Stomach smooth muscle (tissue), 2 donors: ENCODE data around the gene CDC42SE2.
"Not testable (repeated sequence)": the region's sequence is repeated elsewhere in the genome, so short reads cannot be mapped to it uniquely, and the experiment has no call there.

ENCODE experiments used
- H3K27ac ChIP-seq: one replicate; pipeline ENCODE4 v1.7.0; 2013; ENCODE audit warnings: mild to moderate bottlenecking, low read length, inconsistent platforms
- H3K27me3 ChIP-seq, 2 donors: one replicate each; pipeline ENCODE4 v1.7.0; 2013; ENCODE audit warnings: low read length in 2 of 2; ENCODE audit not compliant: insufficient read depth in 2 of 2, control insufficient read depth in 1 of 2
- H3K36me3 ChIP-seq, 2 donors: one replicate each; pipeline ENCODE4 v1.7.0; 2013; ENCODE audit warnings: low read length in 2 of 2; ENCODE audit not compliant: control insufficient read depth in 2 of 2, insufficient read depth in 2 of 2
- H3K4me1 ChIP-seq: one replicate; pipeline ENCODE4 v1.7.0; 2013; ENCODE audit warnings: low read length; ENCODE audit not compliant: control insufficient read depth, insufficient read depth
- H3K4me3 ChIP-seq, 2 donors: one replicate each; pipeline ENCODE4 v1.7.0; 2013; ENCODE audit warnings: low read length in 2 of 2
- H3K9ac ChIP-seq, 2 donors: one replicate each; pipeline ENCODE4 v1.7.0; 2013; ENCODE audit warnings: low read length in 2 of 2, mild to moderate bottlenecking in 1 of 2
- H3K9me3 ChIP-seq, 2 donors: one replicate each; pipeline ENCODE4 v1.7.0; 2013; ENCODE audit warnings: low read length in 2 of 2; ENCODE audit not compliant: control insufficient read depth in 2 of 2
- donor health status: healthy.
- donor health status: Pancreatic carcinoma.

Gene CDC42SE2

GRCh38 chr5:131252824-131253171 is 11.1 kb upstream of the CDC42SE2 start:
- no peaks in the 10 kb centered on the region for H3K27me3 ChIP-seq
- no peak overlapping the region for H3K27ac ChIP-seq
- H3K9ac ChIP-seq = no peak overlapping the region
- H3K4me1 ChIP-seq = no peaks in the 10 kb centered on the region
- no peaks in the 10 kb centered on the region for H3K36me3 ChIP-seq
- no peaks in the 10 kb centered on the region for H3K9me3 ChIP-seq
- no peak overlapping the region for H3K4me3 ChIP-seq

DNA sequence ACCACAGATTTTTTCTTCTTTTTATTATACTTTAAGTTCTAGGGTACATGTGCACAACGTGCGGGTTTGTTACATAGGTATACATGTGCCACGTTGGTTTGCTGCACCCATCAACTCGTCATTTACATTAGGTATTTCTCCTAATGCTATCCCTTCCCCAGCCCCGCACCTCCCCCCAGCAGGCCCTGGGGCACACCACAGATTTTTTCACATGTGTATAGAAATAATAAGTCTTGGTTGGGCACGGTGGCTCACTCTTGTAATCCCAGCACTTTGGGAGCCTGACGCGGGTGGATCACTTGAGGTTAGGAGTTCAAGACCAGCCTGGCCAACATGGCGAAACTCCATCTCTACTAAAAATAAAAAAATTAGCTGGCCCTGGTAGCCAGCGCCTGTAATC is 9.8 kb upstream of the CDC42SE2 start:
- not testable (repeated sequence) for H3K36me3 ChIP-seq, H3K4me1 ChIP-seq, H3K27ac ChIP-seq

GRCh38 chr5:131254741-131255140 is 9.1 kb upstream of the CDC42SE2 start:
- Histone ChIP-seq H3K36me3 (no peaks in the 10 kb centered on the region), H3K4me3 (no peak overlapping the region), H3K9ac (no peak overlapping the region), H3K9me3 (no peaks in the 10 kb centered on the region), H3K27ac (no peak overlapping the region), H3K4me1 (no peaks in the 10 kb centered on the region), H3K27me3 (no peaks in the 10 kb centered on the region)

More for the DNA sequence above, 9.8 kb upstream of the CDC42SE2 start:
- H3K4me3 ChIP-seq, H3K9ac ChIP-seq, H3K9me3 ChIP-seq, H3K27me3 ChIP-seq: not testable (repeated sequence)

DNA sequence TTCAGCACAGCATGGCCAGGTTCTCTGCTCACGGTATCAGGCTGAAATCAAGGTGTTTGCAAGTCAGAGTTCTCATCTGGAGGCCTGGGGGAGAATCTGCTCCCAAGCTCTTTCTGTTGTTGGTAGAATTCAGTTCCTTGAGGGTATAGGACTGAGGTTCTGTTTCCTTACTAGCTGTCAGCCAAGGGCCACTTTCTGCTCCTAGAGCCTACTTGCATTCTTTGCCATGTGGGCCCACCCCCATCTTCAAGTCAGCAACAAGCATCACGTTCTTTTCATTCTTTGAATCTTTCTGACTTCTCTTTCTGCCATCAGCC is 7.4 kb upstream of the CDC42SE2 start:
- Histone ChIP-seq H3K4me1 (no peaks in the 10 kb centered on the region), H3K36me3 (no peaks in the 10 kb centered on the region), H3K9ac (no peak overlapping the region), H3K4me3 (no peak overlapping the region), H3K27ac (no peak overlapping the region), H3K9me3 (no peaks in the 10 kb centered on the region), H3K27me3 (no peaks in the 10 kb centered on the region)

DNA sequence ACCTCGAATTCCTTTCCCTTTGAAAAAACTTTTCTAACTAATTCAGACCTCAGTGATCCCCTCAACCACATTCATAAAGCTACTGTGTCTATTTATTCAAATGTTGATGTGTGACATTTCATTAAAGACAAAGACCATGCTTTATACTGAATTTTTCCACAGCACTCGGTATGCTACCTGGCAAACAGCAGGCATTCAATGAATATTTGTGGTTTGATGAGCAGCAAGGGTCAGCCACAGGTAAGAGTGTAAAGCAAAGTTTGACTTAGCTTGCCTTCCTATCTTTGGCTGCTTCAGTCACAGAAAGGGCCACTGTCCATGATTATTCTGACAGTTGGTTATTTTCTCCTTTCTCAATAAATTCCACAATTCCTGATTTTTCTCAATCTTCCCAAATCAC is 5.1 kb upstream of the CDC42SE2 start:
- Histone ChIP-seq H3K9ac (no peak overlapping the region), H3K4me1 (no peaks in the 10 kb centered on the region)

GRCh38 chr5:131259326-131259725 is 4.5 kb upstream of the CDC42SE2 start:
- H3K27ac ChIP-seq = no peak overlapping the region
- H3K36me3 ChIP-seq = no peaks in the 10 kb centered on the region
- H3K27me3 ChIP-seq = no peaks in the 10 kb centered on the region
- no peaks in the 10 kb centered on the region for H3K4me1 ChIP-seq
- H3K9me3 ChIP-seq = no peaks in the 10 kb centered on the region
- H3K9ac ChIP-seq = no peak overlapping the region
- no peak overlapping the region for H3K4me3 ChIP-seq

More for the DNA sequence above, 5.1 kb upstream of the CDC42SE2 start:
- H3K36me3 ChIP-seq = no peaks in the 10 kb centered on the region
- no peak overlapping the region for H3K27ac ChIP-seq
- H3K27me3 ChIP-seq = no peaks in the 10 kb centered on the region
- no peak overlapping the region for H3K4me3 ChIP-seq
- H3K9me3 ChIP-seq = no peaks in the 10 kb centered on the region

- Histone ChIP-seq H3K9me3 (no peaks in the 10 kb centered on the region), H3K36me3 (no peaks in the 10 kb centered on the region), H3K27me3 (no peaks in the 10 kb centered on the region), H3K27ac (no peak overlapping the region), H3K9ac (no peak overlapping the region), H3K4me1 (no peaks in the 10 kb centered on the region), H3K4me3 (no peak overlapping the region)
Measured at GRCh38 chr5:131260895-131261294, 3.0 kb upstream of the CDC42SE2 start.

DNA sequence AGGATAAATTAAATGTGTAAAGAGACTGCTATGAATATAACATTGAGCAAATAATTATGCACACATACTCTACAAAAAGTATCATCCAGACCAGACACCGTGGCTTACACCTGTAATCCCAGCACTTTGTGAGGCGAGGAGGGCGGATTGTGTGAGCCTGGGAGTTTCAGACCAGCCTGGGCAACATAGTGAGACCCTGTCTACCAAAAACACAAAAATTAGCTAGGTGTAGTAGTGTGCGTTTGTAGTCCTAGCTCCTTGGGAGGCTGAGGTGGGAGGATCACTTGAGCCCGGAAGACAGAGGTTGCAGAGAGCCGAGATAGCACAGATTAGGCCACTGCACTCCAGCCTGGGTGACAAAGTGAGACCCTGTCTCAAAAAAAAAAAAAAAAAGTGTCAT is 2.4 kb upstream of the CDC42SE2 start:
- Histone ChIP-seq H3K4me1 (no peaks in the 10 kb centered on the region), H3K36me3 (no peaks in the 10 kb centered on the region), H3K4me3 (no peak overlapping the region), H3K27ac (no peak overlapping the region), H3K27me3 (no peaks in the 10 kb centered on the region), H3K9ac (no peak overlapping the region), H3K9me3 (no peaks in the 10 kb centered on the region)

DNA sequence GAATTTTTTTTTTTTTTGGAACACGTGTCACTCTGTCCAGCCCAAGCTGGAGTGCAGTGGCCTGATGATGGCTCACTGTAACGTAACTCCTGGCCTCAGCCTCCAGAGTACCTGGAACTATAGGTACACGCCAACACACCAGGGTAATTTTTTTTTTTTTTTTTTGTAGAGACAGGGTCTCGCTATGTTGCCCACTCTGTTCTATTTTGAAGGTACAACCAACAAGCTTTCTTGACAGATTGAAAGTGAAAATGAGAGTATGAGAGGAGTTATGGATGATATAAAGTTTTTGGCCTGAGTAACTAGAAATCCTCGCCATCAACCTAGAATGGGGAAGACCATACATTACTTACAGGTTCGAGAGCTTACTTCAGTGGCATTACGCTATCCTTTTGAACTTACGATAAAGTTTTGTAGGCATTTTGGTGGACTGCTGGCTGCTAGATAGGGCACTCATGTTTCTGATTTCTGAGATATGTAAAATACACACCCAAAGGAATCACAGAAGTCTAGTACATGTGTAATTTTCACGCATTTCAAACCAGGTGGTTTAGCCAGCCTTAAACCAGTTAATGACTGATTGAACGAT is 806 bp upstream of the CDC42SE2 start:
- Histone ChIP-seq H3K4me3 (peak overlapping the region; percentile 74 to 90), H3K9ac (peak overlapping the region; percentile 37 to 50), H3K27me3 (no peaks in the 10 kb centered on the region), H3K36me3 (no peaks in the 10 kb centered on the region), H3K27ac (no peak overlapping the region), H3K9me3 (no peaks in the 10 kb centered on the region), H3K4me1 (no peaks in the 10 kb centered on the region)

- Histone ChIP-seq H3K36me3 (no peaks in the 10 kb centered on the region), H3K4me3 (peak overlapping the region; percentile 90 to 91), H3K27ac (peak overlapping the region; percentile 13), H3K27me3 (no peaks in the 10 kb centered on the region), H3K4me1 (no peaks in the 10 kb centered on the region), H3K9ac (peak overlapping the region; percentile 81 to 87), H3K9me3 (no peaks in the 10 kb centered on the region)
Measured at GRCh38 chr5:131264451-131265099, 722 bp downstream of the CDC42SE2 start.

DNA sequence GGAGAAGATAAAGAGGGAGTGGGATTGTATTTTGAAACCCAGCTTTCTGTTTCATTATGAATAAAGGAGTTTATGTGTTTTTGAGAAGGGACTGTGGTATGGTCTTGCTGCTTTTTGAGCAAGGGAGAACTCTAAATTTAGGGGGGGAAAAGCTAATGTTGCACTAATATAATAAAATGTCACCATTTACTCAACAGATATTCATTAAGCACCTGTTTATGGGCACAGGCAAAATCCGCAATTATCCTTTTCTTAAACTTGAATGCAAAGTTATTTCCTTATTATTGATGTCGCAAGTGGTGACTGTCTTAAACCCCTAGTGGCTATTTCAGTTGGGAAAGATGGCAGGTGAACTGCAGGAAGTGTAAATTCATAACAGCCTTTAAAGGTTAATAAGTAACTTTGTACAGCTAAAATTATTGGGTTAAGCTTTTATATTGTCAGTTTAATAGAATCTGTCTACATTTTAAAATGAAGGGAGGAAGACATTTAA is 1.5 kb downstream of the CDC42SE2 start:
- H3K27ac ChIP-seq = no peak overlapping the region
- no peaks in the 10 kb centered on the region for H3K9me3 ChIP-seq
- peak overlapping the region in 1 of 2 donors; percentile 90 for H3K4me3 ChIP-seq
- H3K4me1 ChIP-seq = no peaks in the 10 kb centered on the region
- no peaks in the 10 kb centered on the region for H3K27me3 ChIP-seq
- no peak overlapping the region for H3K9ac ChIP-seq
- no peaks in the 10 kb centered on the region for H3K36me3 ChIP-seq
